Fibroblast of the aortic adventitia (primary cell): ENCODE results near the gene EPRS1. TPM values are rescaled to one million over a fixed set of nuclear protein-coding genes. Genes with fewer than 3 reads are reported as not detected.

Source experiments
- DNase-seq: peaks from one replicate; pipeline ENCODE4 v3.0.0-alpha.2; 2010; ENCODE audit warnings: low read depth
- H3K4me3 ChIP-seq: 2 replicates; pipeline ENCODE4 v1.5.1; 2011; ENCODE audit warnings: low read depth, mild to moderate bottlenecking, control low read depth, low read length, moderate library complexity
- total RNA-seq: library from RNA; depleted of rRNA; stranded (reverse); fragments of >200 nt; gene quantifications from 2 replicates; pipeline ENCODE4 v1.2.3, GENCODE V29; 2012; ENCODE audit warnings: low replicate concordance
- TF ChIP-seq, protein P1 (sequence below): IDR thresholded peaks from 2 replicates; pipeline ENCODE4 v1.5.1; 2011; ENCODE audit warnings: mild to moderate bottlenecking, low read length, control low read depth, inconsistent platforms; ENCODE audit not compliant: insufficient read depth

Gene EPRS1
- total RNA-seq, 1 donor = 269 TPM

DNA sequence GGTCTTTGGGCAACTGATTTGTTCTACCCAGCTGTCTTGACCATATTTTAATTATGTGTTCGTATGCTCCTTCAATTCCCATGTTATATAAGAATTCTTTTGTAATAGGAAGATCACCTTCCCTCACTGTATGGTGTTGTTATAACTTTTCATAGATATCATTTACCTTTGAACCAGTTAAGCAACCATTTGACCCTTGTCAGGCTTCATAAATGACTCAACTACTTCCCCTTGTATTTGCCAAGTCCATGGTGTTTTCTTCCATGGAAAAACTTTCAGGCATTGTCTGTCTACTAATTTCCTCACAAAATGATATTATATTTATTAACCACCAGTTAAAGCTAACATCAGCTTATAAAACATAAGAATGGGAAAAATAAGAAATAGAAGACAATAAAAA lies 38.2 kb upstream of the EPRS1 start:
- TF ChIP-seq, protein P1, sequence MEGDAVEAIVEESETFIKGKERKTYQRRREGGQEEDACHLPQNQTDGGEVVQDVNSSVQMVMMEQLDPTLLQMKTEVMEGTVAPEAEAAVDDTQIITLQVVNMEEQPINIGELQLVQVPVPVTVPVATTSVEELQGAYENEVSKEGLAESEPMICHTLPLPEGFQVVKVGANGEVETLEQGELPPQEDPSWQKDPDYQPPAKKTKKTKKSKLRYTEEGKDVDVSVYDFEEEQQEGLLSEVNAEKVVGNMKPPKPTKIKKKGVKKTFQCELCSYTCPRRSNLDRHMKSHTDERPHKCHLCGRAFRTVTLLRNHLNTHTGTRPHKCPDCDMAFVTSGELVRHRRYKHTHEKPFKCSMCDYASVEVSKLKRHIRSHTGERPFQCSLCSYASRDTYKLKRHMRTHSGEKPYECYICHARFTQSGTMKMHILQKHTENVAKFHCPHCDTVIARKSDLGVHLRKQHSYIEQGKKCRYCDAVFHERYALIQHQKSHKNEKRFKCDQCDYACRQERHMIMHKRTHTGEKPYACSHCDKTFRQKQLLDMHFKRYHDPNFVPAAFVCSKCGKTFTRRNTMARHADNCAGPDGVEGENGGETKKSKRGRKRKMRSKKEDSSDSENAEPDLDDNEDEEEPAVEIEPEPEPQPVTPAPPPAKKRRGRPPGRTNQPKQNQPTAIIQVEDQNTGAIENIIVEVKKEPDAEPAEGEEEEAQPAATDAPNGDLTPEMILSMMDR = no peak
- H3K4me3 ChIP-seq = no peak overlapping the region
- DNase-seq = no peak

GRCh38 chr1:220077887-220078286 lies 31.6 kb upstream of the EPRS1 start:
- no peak for DNase-seq
- H3K4me3 ChIP-seq = no peak overlapping the region
- TF ChIP-seq, protein P1 = no peak

DNA sequence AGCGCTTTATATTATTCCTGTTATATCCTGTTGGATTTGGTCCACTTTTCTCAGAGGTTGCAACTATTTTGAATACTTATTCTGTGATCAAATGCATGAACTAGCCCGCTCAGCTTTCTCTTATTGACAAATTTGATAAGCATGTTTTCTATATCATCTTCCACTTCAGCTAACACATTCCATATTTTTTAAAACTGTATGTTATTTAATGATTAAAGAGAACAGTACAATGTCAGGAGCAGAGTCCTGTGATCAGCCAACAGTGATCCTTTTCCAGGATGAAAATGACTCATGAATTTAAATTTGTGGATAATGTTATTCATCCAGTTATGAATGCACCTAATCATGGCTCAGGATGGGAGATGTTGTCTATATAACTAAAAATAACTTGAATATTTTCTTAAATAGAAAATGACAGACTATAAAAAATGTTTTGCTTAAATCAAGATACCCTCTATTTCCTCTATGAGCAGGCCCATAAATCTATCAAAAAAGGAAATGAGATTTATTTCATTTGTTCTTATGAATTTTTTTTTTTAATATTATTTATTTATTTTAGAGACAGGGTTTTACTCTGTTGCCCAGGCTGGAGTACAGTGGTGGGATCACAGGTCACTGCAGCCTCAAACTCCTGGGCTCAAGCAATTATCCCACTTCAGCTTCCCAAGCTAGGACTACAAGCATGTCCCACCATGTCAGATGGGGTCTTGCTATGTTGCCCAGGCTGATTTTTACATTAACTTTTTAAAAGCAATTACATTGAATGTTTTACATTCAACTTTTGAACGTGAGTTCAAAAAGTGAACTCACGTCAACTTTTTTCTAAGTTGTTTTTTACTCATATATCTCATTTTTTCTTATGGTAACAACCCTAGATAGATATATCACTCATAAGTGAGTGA lies 30.8 kb upstream of the EPRS1 start:
- TF ChIP-seq, protein P1 = no peak
- H3K4me3 ChIP-seq = no peak overlapping the region
- peak; percentile 26 for DNase-seq

- H3K4me3 ChIP-seq = no peak overlapping the region
- DNase-seq = peak; percentile 14
- TF ChIP-seq, protein P1 = no peak
Observed at GRCh38 chr1:220067269-220068204, 21.2 kb upstream of the EPRS1 start.

DNA sequence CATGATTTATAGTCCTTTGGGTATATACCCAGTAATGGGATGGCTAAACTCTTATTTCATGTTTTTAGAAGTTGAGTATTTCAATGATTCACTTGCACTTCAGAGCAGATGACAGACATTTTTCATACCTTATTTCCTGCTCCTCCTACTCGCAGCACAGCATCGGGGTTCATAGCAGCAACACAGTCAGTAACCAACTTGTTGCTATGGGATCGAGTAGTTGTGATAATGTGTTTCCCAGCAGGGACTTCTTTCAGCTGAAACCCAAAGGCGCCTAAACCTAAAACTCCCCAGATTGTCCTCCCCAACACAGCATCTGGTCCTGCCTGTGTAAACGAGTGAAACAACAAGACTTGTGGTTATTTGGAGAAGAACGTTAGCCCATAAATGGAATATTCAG lies 16.3 kb upstream of the EPRS1 start:
- TF ChIP-seq, protein P1 = no peak
- DNase-seq = no peak
- no peak overlapping the region for H3K4me3 ChIP-seq

DNA sequence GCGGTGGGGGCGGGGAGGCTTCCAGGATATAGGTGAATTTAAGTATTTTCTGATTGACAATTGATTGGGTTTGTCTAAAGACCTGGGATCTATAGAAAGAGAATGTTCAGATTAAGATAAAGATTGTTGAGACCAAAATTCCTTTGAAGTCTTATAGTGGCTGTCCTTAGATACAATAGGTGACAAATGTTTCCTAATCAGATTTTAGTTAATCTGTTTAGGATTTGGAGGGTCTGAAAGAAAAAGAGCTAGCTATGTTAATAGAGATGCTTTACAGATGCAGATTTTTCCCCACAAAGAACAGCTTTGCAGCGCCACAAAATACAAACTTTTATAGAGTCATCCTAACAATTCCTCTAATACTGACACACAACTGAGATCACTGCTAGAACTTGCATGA lies 14.6 kb upstream of the EPRS1 start:
- no peak overlapping the region for H3K4me3 ChIP-seq
- no peak for DNase-seq
- TF ChIP-seq, protein P1 = no peak
